Psoas muscle (tissue), 8 donors: ENCODE measurements around the gene PPM1H. TPM values are rescaled to one million over a fixed set of nuclear protein-coding genes. Genes with fewer than 3 reads are reported as not detected.
"Not testable (repeated sequence)": the region's sequence is repeated elsewhere in the genome, so short reads cannot be mapped to it uniquely, and the experiment has no call there.

ENCODE experiments used
- ATAC-seq, 4 donors: fragments of 200-7000 bp; cut with Tn5 transposase; one replicate each; pipeline ENCODE4 v1.9.1; 2020; ENCODE audit warnings: moderate library complexity in 3 of 4, mild to moderate bottlenecking in 2 of 4
- DNase-seq, 2 donors: peaks; one replicate each; pipeline ENCODE4 v3.0.0-alpha.2; 2020
- H3K27ac ChIP-seq: fragments of 200-600 bp; one replicate; pipeline ENCODE4 v1.8.0; 2022
- H3K27me3 ChIP-seq, 3 donors: fragments of 200-600 bp in 1 of 3; one replicate each; pipeline versions ENCODE4 v1.6.1 to v1.8.0; 2013 to 2022; ENCODE audit warnings: low read length in 2 of 3, mild to moderate bottlenecking in 2 of 3, moderate library complexity in 1 of 3; ENCODE audit not compliant: insufficient read depth in 3 of 3
- H3K36me3 ChIP-seq, 2 donors: fragments of 200-600 bp in 1 of 2; one replicate each; pipeline versions ENCODE4 v1.6.1 to v1.8.0; 2013 to 2022; ENCODE audit warnings: low read depth in 1 of 2, mild to moderate bottlenecking in 1 of 2, moderate library complexity in 1 of 2; ENCODE audit not compliant: insufficient read depth in 1 of 2
- H3K4me1 ChIP-seq: fragments of 200-600 bp; one replicate; pipeline ENCODE4 v1.8.0; 2022
- H3K4me3 ChIP-seq: fragments of 200-600 bp; one replicate; pipeline ENCODE4 v1.8.0; 2022; ENCODE audit warnings: mild to moderate bottlenecking
- H3K9me3 ChIP-seq: fragments of 200-600 bp; one replicate; pipeline ENCODE4 v1.8.0; 2022
- WGBS, 3 donors: extraction: QIAGEN DNeasy Blood & Tissue Kit; methylation state at CpG; one replicate each; pipeline versions ENCODE4 v1.1.6 to v1.1.7; 2013; 5-methylcytosine and 5-hydroxymethylcytosine counted together
- intact Hi-C, 2 donors: fragments of 100-400 bp; cut with DNase I; formaldehyde crosslinking; loops; one replicate each; pipeline versions ENCODE4 v1.11.0 to v1.14.2; 2022
- polyA plus RNA-seq, 3 donors: library from polyadenylated mRNA; stranded (reverse); fragments of 200-250 nt; gene quantifications; one replicate each; pipeline ENCODE4 v1.2.3, GENCODE V29; 2013
- total RNA-seq, 4 donors: library from RNA; stranded (reverse); fragmentation: NEBNext Ultra II Directional in 2 of 4; extraction: Animal tissue kit (Norgen Biotek cat#: 25700) in 2 of 4; gene quantifications; one replicate each; pipeline versions ENCODE4 v1.2.1 to v1.2.4, GENCODE V29; 2021 to 2023
- TF ChIP-seq, protein P1 (sequence below): fragments of 200-600 bp; IDR thresholded peaks from one replicate; pipeline ENCODE4 v1.8.0; 2022; ENCODE audit warnings: antibody characterized with exemption
- donor health status: healthy with polysubstance abuse.
- donor health status: DM: no; HTN: no; CAD: no; lungs with moderate emphysema.
- donor health status: Bipolar disorder and iron deficiency.
- donor health status: healthy.
- donor health status: DM: yes; HTN: yes; CAD: no.
- donor health status: DM: no; HTN: no; CAD: no.
- donor health status: DM: no; HTN: no; CAD: no.
- donor health status: DM: yes; HTN: yes; CAD: no.

Gene PPM1H
- total and polyA plus RNA-seq, 7 donors = 0.65 to 4.3 (median 1.8) TPM

GRCh38 chr12:62891805-62892549, 43.0 kb downstream of the PPM1H start:
- no peak for ATAC-seq
- no peaks in the 10 kb centered on the region for H3K4me1 ChIP-seq
- no peak for DNase-seq
- TF ChIP-seq, protein P1, sequence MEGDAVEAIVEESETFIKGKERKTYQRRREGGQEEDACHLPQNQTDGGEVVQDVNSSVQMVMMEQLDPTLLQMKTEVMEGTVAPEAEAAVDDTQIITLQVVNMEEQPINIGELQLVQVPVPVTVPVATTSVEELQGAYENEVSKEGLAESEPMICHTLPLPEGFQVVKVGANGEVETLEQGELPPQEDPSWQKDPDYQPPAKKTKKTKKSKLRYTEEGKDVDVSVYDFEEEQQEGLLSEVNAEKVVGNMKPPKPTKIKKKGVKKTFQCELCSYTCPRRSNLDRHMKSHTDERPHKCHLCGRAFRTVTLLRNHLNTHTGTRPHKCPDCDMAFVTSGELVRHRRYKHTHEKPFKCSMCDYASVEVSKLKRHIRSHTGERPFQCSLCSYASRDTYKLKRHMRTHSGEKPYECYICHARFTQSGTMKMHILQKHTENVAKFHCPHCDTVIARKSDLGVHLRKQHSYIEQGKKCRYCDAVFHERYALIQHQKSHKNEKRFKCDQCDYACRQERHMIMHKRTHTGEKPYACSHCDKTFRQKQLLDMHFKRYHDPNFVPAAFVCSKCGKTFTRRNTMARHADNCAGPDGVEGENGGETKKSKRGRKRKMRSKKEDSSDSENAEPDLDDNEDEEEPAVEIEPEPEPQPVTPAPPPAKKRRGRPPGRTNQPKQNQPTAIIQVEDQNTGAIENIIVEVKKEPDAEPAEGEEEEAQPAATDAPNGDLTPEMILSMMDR = no peak
- H3K36me3 ChIP-seq = no peaks in the 10 kb centered on the region
- no peak overlapping the region for H3K27ac ChIP-seq
- WGBS, 3 donors = 69 to 71% (median 69%) methylated on average over 5 of the region's 5 CpGs
- no peaks in the 10 kb centered on the region for H3K27me3 ChIP-seq
- intact Hi-C loops = no loop called here
- no peak overlapping the region for H3K4me3 ChIP-seq
- H3K9me3 ChIP-seq = no peaks in the 10 kb centered on the region

GRCh38 chr12:62888454-62889110, 46.4 kb downstream of the PPM1H start:
- H3K36me3 ChIP-seq = no peaks in the 10 kb centered on the region
- ATAC-seq = no peak
- WGBS, 3 donors = 84 to 90% (median 89%) methylated on average over 6 of the region's 6 CpGs
- intact Hi-C loops = no loop called here
- H3K27me3 ChIP-seq = no peaks in the 10 kb centered on the region
- TF ChIP-seq, protein P1 = no peak
- no peak overlapping the region for H3K27ac ChIP-seq
- no peak overlapping the region for H3K4me3 ChIP-seq
- no peak for DNase-seq
- H3K9me3 ChIP-seq = no peaks in the 10 kb centered on the region
- H3K4me1 ChIP-seq = no peaks in the 10 kb centered on the region

DNA sequence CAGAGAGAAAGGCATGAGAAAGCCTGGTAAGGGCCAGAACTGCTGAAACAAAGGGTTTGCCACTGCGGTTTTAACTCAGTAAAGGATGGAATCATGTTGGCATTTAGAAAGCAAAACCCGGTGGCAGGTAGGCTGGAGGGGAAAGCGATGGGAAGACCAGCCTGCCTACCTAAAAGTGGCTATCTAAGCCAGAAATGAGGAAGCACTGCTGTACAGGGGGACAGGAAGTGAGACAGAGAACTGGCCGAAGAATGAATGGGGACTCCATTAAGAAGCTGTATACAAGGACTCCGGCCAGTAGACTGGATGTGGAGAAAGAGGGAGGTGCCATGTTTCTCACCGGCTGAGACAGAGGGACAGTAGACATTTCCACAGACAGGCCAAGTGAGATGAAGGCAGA, 48.2 kb downstream of the PPM1H start:
- TF ChIP-seq, protein P1 = no peak
- Histone ChIP-seq H3K27me3 (no peaks in the 10 kb centered on the region), H3K4me1 (no peaks in the 10 kb centered on the region), H3K36me3 (no peaks in the 10 kb centered on the region), H3K4me3 (no peak overlapping the region), H3K27ac (no peak overlapping the region), H3K9me3 (no peaks in the 10 kb centered on the region)
- intact Hi-C loops = no loop called here
- DNase-seq = no peak
- ATAC-seq = no peak
- 78 to 86% (median 81%) methylated on average over 6 of the region's 6 CpGs for WGBS, 3 donors

DNA sequence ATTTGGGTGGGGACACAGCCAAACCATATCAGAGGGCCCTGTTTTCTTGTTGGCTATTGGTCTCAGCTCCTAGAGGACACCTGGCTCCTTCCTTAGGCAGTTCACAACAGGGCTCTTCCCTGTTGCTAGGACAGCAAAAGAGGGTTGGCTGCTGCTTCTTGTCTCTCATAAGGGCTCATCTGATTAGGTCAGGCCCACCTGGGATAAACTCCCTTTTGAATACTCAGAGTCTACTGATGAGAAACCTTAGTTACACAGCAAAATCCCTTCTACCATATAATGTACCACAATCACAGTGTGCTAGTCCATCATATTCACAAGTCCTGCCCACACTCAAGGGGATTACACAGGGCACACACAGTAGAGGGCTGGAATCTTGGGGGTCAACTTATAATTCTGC, 49.7 kb downstream of the PPM1H start:
- H3K27me3 ChIP-seq = no peaks in the 10 kb centered on the region
- no peaks in the 10 kb centered on the region for H3K4me1 ChIP-seq
- TF ChIP-seq, protein P1 = no peak
- H3K9me3 ChIP-seq = no peaks in the 10 kb centered on the region
- DNase-seq (no peak), ATAC-seq (no peak)
- no peak overlapping the region for H3K27ac ChIP-seq
- no peak overlapping the region for H3K4me3 ChIP-seq
- no peaks in the 10 kb centered on the region for H3K36me3 ChIP-seq
- intact Hi-C loops = no loop called here

DNA sequence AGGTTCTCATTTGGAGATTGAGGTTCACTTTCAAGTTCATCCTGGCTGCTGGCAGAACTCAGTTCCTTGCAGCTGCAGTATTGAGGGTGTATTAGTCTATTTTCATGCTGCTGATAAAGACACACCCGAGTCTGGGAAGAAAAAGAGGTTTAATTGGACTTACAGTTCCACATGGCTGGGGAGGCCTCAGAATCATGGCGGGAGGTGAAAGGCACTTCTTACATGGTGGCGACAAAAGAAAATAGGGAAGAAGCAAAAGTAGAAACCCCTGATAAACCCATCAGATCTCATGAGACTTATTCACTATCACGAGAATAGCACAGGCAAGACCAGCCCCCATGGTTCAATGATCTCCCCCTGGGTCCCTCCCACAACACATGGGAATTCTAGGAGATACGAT, 50.1 kb downstream of the PPM1H start:
- H3K4me1 ChIP-seq, intact Hi-C loops, H3K4me3 ChIP-seq, H3K27me3 ChIP-seq, ATAC-seq, DNase-seq, H3K36me3 ChIP-seq, H3K27ac ChIP-seq, H3K9me3 ChIP-seq: not testable (repeated sequence)
- 67 to 87% (median 82%) methylated on average over 5 of the region's 5 CpGs for WGBS, 3 donors
